Upper lobe of left lung (tissue), 4 donors: ENCODE results near the gene DAPL1.

ENCODE experiments used
- CTCF ChIP-seq, 6 experiments: fragments of 450-650 bp in 4 of 6; fragments of 200-600 bp in 2 of 6; sonication (generic) in 2 of 6; IDR thresholded peaks; one replicate each; pipeline ENCODE4 v1.5.1; 2016 to 2019; ENCODE audit warnings: antibody characterized with exemption in 6 of 6
- POLR2A ChIP-seq, 4 donors: fragments of 450-650 bp; IDR thresholded peaks; one replicate each; pipeline ENCODE4 v1.5.1; 2016 to 2017; ENCODE audit warnings: antibody characterized with exemption in 4 of 4, mild to moderate bottlenecking in 2 of 4

GRCh38 chr2:158808426-158808825 is 13.3 kb downstream of the DAPL1 start:
- TF ChIP-seq CTCF (IDR thresholded peaks at IDR 0.05): no peak
- TF ChIP-seq POLR2A (IDR thresholded peaks at IDR 0.05): no peak
